Mucosa of rectum (tissue), 2 donors: ENCODE measurements around the gene RHOH.

Source experiments
- H3K27ac ChIP-seq, 2 donors: one replicate each; pipeline ENCODE4 v1.7.0; 2013; ENCODE audit warnings: inconsistent platforms in 2 of 2, low read depth in 2 of 2, low read length in 2 of 2
- H3K27me3 ChIP-seq, 2 donors: one replicate each; pipeline ENCODE4 v1.7.0; 2013; ENCODE audit warnings: low read length in 2 of 2; ENCODE audit not compliant: control insufficient read depth in 2 of 2, insufficient read depth in 2 of 2
- H3K36me3 ChIP-seq, 2 donors: one replicate each; pipeline ENCODE4 v1.7.0; 2013; ENCODE audit warnings: low read length in 2 of 2; ENCODE audit not compliant: control insufficient read depth in 2 of 2, insufficient read depth in 2 of 2
- H3K4me1 ChIP-seq, 2 donors: one replicate each; pipeline ENCODE4 v1.7.0; 2013; ENCODE audit warnings: low read length in 2 of 2, mild to moderate bottlenecking in 1 of 2; ENCODE audit not compliant: control insufficient read depth in 2 of 2, insufficient read depth in 2 of 2
- H3K4me3 ChIP-seq, 2 donors: one replicate each; pipeline ENCODE4 v1.7.0; 2013; ENCODE audit warnings: low read length in 2 of 2
- H3K9ac ChIP-seq, 2 donors: one replicate each; pipeline ENCODE4 v1.7.0; 2013; ENCODE audit warnings: low read length in 2 of 2, low read depth in 1 of 2, mild to moderate bottlenecking in 1 of 2
- H3K9me3 ChIP-seq, 2 donors: one replicate each; pipeline ENCODE4 v1.7.0; 2013; ENCODE audit warnings: low read length in 2 of 2; ENCODE audit not compliant: control insufficient read depth in 2 of 2
- donor health status: healthy.
- donor health status: Normal muscosa, but diverticular disease.

The RHOH gene

GRCh38 chr4:40204507-40205258, 7.9 kb downstream of the RHOH start:
- Histone ChIP-seq H3K27me3 (no peaks in the 10 kb centered on the region), H3K9ac (peak overlapping the region in 1 of 2 donors; percentile 32), H3K27ac (peak overlapping the region; percentile 58 to 71), H3K4me3 (peak overlapping the region in 1 of 2 donors; percentile 55), H3K4me1 (peaks cover 0 to 11% of the 10 kb centered on the region in 2 donors), H3K36me3 (no peaks in the 10 kb centered on the region), H3K9me3 (no peaks in the 10 kb centered on the region)

- Histone ChIP-seq H3K27me3 (no peaks in the 10 kb centered on the region), H3K9ac (peak overlapping the region in 1 of 2 donors; percentile 32), H3K36me3 (no peaks in the 10 kb centered on the region), H3K4me1 (peaks cover 0 to 11% of the 10 kb centered on the region in 2 donors), H3K9me3 (no peaks in the 10 kb centered on the region), H3K27ac (peak overlapping the region; percentile 58 to 71), H3K4me3 (peak overlapping the region in 1 of 2 donors; percentile 55)
These were observed 8.7 kb downstream of the RHOH start for GRCh38 chr4:40205259-40206198.

DNA sequence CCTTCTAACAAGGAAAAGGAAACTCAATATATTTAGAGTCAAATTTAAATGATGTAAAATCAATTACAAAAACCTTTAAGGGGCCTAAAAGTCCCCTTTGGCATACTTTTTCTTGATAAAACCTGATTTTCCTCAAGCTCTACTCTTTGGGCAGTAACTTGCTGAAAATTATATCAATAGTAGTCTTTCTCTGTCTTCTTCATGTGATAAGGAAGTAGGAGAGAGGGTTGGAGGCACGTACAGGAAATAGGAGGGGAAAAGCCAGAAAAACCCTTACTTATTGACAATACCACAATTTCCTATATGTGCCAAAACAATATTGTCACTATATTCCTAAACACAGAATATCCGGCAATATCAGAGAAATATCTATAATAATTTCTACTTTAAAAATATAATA, 9.6 kb downstream of the RHOH start:
- H3K9me3 ChIP-seq, result no peaks in the 10 kb centered on the region
- H3K27me3 ChIP-seq, result no peaks in the 10 kb centered on the region
- H3K4me3 ChIP-seq, result peak overlapping the region in 1 of 2 donors; percentile 55
- H3K9ac ChIP-seq, result no peak overlapping the region
- H3K27ac ChIP-seq, result peak overlapping the region; percentile 46 to 71
- H3K36me3 ChIP-seq, result no peaks in the 10 kb centered on the region
- peaks cover 0 to 11% of the 10 kb centered on the region in 2 donors for H3K4me1 ChIP-seq

- Histone ChIP-seq H3K4me3 (no peak overlapping the region), H3K9me3 (no peaks in the 10 kb centered on the region), H3K36me3 (no peaks in the 10 kb centered on the region), H3K9ac (no peak overlapping the region), H3K4me1 (peaks cover 0 to 7% of the 10 kb centered on the region in 2 donors), H3K27me3 (no peaks in the 10 kb centered on the region), H3K27ac (no peak overlapping the region)
These were observed 12.6 kb downstream of the RHOH start for GRCh38 chr4:40209401-40209800.

DNA sequence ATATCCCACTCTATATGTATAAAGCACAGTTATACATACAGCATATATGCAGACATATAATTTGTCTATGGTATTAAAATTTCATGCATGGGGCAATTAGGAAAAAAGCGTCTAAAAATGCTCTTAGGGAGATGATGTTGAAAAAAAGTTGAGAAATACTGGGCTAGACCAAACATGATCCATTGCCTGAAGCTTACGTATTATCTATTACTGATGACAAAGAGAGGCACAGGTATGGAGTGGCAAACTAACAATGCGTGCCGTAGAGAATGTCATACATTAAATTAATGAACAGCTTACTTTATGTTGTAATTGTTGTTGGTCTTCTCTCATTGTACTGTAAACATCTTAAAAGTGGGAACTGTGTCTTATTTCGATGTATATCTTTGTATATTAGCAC, 13.9 kb downstream of the RHOH start:
- no peaks in the 10 kb centered on the region for H3K36me3 ChIP-seq
- H3K4me1 ChIP-seq, result peaks cover 0 to 5% of the 10 kb centered on the region in 2 donors
- no peak overlapping the region for H3K27ac ChIP-seq
- no peak overlapping the region for H3K4me3 ChIP-seq
- H3K9me3 ChIP-seq, result no peaks in the 10 kb centered on the region
- no peaks in the 10 kb centered on the region for H3K27me3 ChIP-seq
- no peak overlapping the region for H3K9ac ChIP-seq

- H3K9ac ChIP-seq, result no peak overlapping the region
- no peaks in the 10 kb centered on the region for H3K9me3 ChIP-seq
- H3K36me3 ChIP-seq, result no peaks in the 10 kb centered on the region
- H3K4me1 ChIP-seq, result peaks cover 0 to 5% of the 10 kb centered on the region in 2 donors
- H3K27ac ChIP-seq, result no peak overlapping the region
- no peak overlapping the region for H3K4me3 ChIP-seq
- no peaks in the 10 kb centered on the region for H3K27me3 ChIP-seq
These were observed 14.7 kb downstream of the RHOH start for GRCh38 chr4:40211224-40212185.

DNA sequence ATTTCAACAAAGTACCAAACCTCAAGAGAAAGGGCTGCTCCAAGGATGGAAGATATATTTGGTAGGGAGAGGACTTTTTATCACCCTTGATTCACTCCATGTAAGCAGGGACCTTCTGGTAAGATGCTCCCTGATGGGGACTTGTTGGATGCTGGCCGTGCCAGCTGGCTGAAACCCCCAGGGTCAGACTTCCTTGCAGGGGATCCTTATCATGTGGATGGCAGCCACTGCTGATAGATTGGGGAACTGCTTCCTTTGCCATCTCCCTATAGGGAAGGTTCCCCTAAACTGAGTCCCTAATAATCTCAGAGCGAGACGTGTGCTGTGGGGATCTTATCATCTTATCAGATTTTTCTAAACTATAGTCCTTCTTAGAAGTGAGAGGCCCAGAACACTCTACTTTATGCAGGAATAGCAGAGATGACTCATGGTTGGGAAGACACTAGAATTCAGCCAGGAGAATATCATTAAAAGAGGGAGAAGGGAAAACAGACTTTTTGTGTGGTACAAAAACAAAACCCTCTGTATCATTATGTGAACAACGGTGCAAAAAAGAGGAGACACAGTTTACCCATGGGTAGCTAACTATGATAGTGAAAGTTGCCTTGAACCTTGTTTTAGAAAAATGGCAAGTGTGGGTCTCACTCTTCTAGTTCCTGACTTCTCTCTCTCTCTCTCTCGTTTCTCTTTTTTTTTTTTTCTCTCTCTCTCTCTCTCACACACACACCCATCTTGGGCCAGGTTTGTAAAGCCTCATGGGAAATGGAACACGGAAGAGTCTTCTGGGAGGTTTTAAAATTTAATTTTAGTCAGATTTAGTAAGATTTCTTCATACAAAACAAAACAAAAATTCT, 16.1 kb downstream of the RHOH start:
- Histone ChIP-seq H3K36me3 (no peaks in the 10 kb centered on the region), H3K4me1 (peaks cover 0 to 5% of the 10 kb centered on the region in 2 donors), H3K9me3 (no peaks in the 10 kb centered on the region), H3K27me3 (no peaks in the 10 kb centered on the region), H3K4me3 (no peak overlapping the region), H3K27ac (no peak overlapping the region), H3K9ac (no peak overlapping the region)

GRCh38 chr4:40214038-40214437, 17.2 kb downstream of the RHOH start:
- peaks cover 0 to 5% of the 10 kb centered on the region in 2 donors for H3K4me1 ChIP-seq
- no peak overlapping the region for H3K27ac ChIP-seq
- no peaks in the 10 kb centered on the region for H3K9me3 ChIP-seq
- H3K9ac ChIP-seq, result no peak overlapping the region
- H3K27me3 ChIP-seq, result no peaks in the 10 kb centered on the region
- no peak overlapping the region for H3K4me3 ChIP-seq
- H3K36me3 ChIP-seq, result no peaks in the 10 kb centered on the region
